ENCODE results near the gene GFRA1. TPM values are rescaled to one million over a fixed set of nuclear protein-coding genes. Genes with fewer than 3 reads are reported as not detected.

GFRA1 gene
- total RNA-seq, 1 donor from 2014 or later = 44.1 TPM

GRCh38 chr10:116126239-116126638, 146.8 kb downstream of the GFRA1 start:
- Mint-ChIP-seq H3K4me3 (ENCODE audit: unreplicated experiment) (no peak overlapping the region), H3K36me3 (ENCODE audit: unreplicated experiment) (peaks cover 6% of the 10 kb centered on the region)
- TF ChIP-seq, protein P1, sequence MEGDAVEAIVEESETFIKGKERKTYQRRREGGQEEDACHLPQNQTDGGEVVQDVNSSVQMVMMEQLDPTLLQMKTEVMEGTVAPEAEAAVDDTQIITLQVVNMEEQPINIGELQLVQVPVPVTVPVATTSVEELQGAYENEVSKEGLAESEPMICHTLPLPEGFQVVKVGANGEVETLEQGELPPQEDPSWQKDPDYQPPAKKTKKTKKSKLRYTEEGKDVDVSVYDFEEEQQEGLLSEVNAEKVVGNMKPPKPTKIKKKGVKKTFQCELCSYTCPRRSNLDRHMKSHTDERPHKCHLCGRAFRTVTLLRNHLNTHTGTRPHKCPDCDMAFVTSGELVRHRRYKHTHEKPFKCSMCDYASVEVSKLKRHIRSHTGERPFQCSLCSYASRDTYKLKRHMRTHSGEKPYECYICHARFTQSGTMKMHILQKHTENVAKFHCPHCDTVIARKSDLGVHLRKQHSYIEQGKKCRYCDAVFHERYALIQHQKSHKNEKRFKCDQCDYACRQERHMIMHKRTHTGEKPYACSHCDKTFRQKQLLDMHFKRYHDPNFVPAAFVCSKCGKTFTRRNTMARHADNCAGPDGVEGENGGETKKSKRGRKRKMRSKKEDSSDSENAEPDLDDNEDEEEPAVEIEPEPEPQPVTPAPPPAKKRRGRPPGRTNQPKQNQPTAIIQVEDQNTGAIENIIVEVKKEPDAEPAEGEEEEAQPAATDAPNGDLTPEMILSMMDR (IDR thresholded peaks at IDR 0.05) = no peak

GRCh38 chr10:116125180-116125579, 147.8 kb downstream of the GFRA1 start:
- peak; percentile 80 for DNase-seq (ENCODE audit: extremely low spot score, unreplicated experiment)
- no peaks in the 10 kb centered on the region for H3K27me3 Mint-ChIP-seq (ENCODE audit: unreplicated experiment)
- no peak overlapping the region for H3K4me3 Mint-ChIP-seq (ENCODE audit: unreplicated experiment)
- no peaks in the 10 kb centered on the region for H3K4me1 Mint-ChIP-seq (ENCODE audit: unreplicated experiment)
- H3K27ac Mint-ChIP-seq (ENCODE audit: unreplicated experiment) = no peak overlapping the region
- peaks cover 6% of the 10 kb centered on the region for H3K36me3 Mint-ChIP-seq (ENCODE audit: unreplicated experiment)
- H3K9me3 Mint-ChIP-seq (ENCODE audit: unreplicated experiment) = peaks cover 8% of the 10 kb centered on the region
- TF ChIP-seq, protein P1 (IDR thresholded peaks at IDR 0.05) = no peak

More at GRCh38 chr10:116126239-116126638, 146.8 kb downstream of the GFRA1 start:
- Mint-ChIP-seq H3K4me1 (ENCODE audit: unreplicated experiment) (no peaks in the 10 kb centered on the region), H3K27me3 (ENCODE audit: unreplicated experiment) (no peaks in the 10 kb centered on the region), H3K27ac (ENCODE audit: unreplicated experiment) (no peak overlapping the region), H3K9me3 (ENCODE audit: unreplicated experiment) (peaks cover 14% of the 10 kb centered on the region)
- DNase-seq (ENCODE audit: extremely low spot score, unreplicated experiment) = peak; percentile 75

DNA sequence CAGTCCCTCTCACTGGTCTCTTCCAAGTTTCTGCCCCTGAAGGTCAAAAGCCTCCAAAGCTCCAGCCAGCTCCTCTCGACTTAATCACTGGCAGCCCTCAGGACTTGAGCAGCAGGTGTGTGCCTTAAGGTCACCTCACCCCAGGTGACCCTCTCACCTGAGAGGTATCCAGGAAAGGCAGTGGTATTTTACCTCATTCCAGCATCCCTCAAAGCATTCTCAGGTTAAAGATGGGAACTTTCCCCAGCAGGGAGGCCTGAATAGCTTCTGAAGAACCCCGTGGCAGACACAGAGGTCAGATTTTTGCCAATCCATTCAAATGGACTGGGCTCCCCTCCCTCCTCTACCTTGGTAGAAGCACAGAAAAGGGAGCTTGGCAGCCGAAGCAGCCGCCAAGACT, 148.2 kb downstream of the GFRA1 start:
- peak; percentile 17 for DNase-seq (ENCODE audit: extremely low spot score, unreplicated experiment)
- Mint-ChIP-seq H3K36me3 (ENCODE audit: unreplicated experiment) (peaks cover 6% of the 10 kb centered on the region), H3K4me1 (ENCODE audit: unreplicated experiment) (no peaks in the 10 kb centered on the region), H3K27me3 (ENCODE audit: unreplicated experiment) (no peaks in the 10 kb centered on the region), H3K27ac (ENCODE audit: unreplicated experiment) (no peak overlapping the region), H3K4me3 (ENCODE audit: unreplicated experiment) (no peak overlapping the region), H3K9me3 (ENCODE audit: unreplicated experiment) (peaks cover 7% of the 10 kb centered on the region)
- TF ChIP-seq, protein P1 (IDR thresholded peaks at IDR 0.05) = no peak

- TF ChIP-seq, protein P1 (IDR thresholded peaks at IDR 0.05) = no peak
- no peaks in the 10 kb centered on the region for H3K9me3 Mint-ChIP-seq (ENCODE audit: unreplicated experiment)
- no peak overlapping the region for H3K27ac Mint-ChIP-seq (ENCODE audit: unreplicated experiment)
- H3K36me3 Mint-ChIP-seq (ENCODE audit: unreplicated experiment) = no peaks in the 10 kb centered on the region
- H3K27me3 Mint-ChIP-seq (ENCODE audit: unreplicated experiment) = no peaks in the 10 kb centered on the region
- no peak overlapping the region for H3K4me3 Mint-ChIP-seq (ENCODE audit: unreplicated experiment)
- H3K4me1 Mint-ChIP-seq (ENCODE audit: unreplicated experiment) = no peaks in the 10 kb centered on the region
- peak; percentile 10 for DNase-seq (ENCODE audit: extremely low spot score, unreplicated experiment)
These were observed 150.3 kb downstream of the GFRA1 start for GRCh38 chr10:116122664-116123063.

DNA sequence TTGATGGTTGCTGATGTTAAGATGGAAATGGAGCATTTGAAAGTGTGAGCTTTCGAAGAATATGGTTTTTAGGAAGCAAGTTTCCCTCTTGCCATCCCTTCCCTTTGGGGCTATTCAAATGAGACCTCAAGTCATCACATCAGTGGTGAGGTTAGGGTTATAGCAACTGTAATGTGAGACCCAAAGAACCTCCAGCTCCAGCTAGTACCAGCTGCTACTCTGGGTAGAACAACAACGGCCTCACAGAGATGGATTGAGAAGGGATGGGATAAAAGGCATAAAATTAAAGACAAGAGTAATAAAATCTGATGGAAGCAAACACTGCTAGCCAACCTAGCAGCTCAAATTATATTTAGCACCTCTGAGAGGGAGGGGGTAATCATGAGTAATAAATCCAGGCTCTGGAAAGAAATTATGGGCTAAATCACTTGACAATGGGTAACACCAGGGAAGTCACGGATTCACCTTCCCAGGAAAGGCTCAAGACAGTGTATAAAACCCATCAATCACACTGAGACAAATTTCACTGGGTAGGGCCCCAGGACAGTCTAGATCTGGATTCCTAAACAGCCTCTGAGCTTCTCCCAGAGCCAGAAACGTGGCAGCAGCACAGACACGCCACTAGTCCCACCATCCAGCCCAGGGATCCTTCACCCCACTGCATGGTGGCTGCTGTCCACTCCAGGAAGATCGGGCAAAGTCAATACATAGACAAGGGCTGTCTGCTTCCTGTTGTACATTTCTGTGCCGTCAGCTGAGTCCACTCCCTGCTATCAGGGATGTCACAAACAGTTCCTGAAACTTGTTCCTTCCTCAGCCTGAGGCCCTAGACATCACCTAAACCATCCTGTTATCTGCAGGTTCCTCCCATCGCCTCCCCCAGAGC, 151.1 kb downstream of the GFRA1 start:
- TF ChIP-seq, protein P1 (IDR thresholded peaks at IDR 0.05) = no peak
- Mint-ChIP-seq H3K27ac (ENCODE audit: unreplicated experiment) (no peak overlapping the region), H3K4me3 (ENCODE audit: unreplicated experiment) (no peak overlapping the region)

More for the DNA sequence above, 151.1 kb downstream of the GFRA1 start:
- Mint-ChIP-seq H3K36me3 (ENCODE audit: unreplicated experiment) (no peaks in the 10 kb centered on the region), H3K4me1 (ENCODE audit: unreplicated experiment) (no peaks in the 10 kb centered on the region), H3K9me3 (ENCODE audit: unreplicated experiment) (no peaks in the 10 kb centered on the region), H3K27me3 (ENCODE audit: unreplicated experiment) (no peaks in the 10 kb centered on the region)
- DNase-seq (ENCODE audit: extremely low spot score, unreplicated experiment) = peak; percentile 54

All from osteocyte (in vitro differentiated cells).